ENCODE results near the gene CIAO3.

DNA sequence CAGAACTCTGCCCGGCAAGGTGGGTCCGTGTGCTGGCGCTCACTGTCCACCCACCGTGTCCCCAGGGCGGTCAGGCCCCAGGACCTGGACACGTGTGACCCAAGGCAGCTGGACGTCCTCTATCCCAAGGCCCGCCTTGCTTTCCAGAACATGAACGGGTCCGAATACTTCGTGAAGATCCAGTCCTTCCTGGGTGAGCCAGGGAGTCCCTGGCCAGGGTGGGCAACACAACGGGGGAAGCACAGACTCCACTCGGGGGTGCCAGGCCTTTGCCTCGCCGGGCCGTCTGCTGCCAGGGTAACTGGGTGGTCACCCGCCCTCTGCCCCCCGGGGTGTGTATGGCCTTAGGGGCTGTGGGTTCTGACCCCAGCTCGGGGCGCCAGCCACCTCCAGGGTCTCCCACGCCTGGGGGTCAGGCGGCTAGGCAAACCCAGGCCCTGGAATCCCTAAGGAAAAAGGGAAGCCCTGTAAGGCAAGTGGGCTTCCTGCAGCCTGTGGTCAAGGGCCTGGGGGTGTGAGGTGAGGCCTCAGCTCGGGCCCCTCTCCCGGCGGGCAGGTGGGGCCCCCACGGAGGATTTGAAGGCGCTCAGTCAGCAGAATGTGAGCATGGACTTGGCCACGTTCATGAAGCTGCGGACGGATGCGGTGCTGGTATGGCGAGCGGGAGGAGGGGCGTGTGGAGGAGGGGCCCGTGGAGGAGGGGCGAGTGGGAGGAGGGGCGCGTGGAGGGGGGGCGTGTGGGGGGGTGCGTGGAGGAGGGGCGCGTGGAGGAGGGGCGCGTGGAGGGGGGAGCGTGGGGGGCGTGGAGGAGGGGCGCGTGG is 26.2 kb upstream of the CIAO3 start:
- TF ChIP-seq ARNTL (CRISPR knock-in tag; IDR thresholded peaks at IDR 0.05; ENCODE audit: borderline replicate concordance, low read depth): no peak
- no peak for TF ChIP-seq POU6F1 (CRISPR knock-in tag; IDR thresholded peaks at IDR 0.05; ENCODE audit: borderline replicate concordance, low read depth)
- no peak for TF ChIP-seq ZNF8 (CRISPR knock-in tag; IDR thresholded peaks at IDR 0.05)
- no peak for TF ChIP-seq ZFP3 (CRISPR knock-in tag; IDR thresholded peaks at IDR 0.05)
- TF ChIP-seq SNAI2 (CRISPR knock-in tag; IDR thresholded peaks at IDR 0.05): no peak
- TF ChIP-seq TCF4 (CRISPR knock-in tag; IDR thresholded peaks at IDR 0.05; ENCODE audit: borderline replicate concordance): no peak
